ENCODE results near the gene PMAIP1. TPM values are rescaled to one million over a fixed set of nuclear protein-coding genes. Genes with fewer than 3 reads are reported as not detected.

PMAIP1 gene
- total and polyA plus RNA-seq, 2 of the 8 experiments (the other 6 are each of a cell fraction or from before 2014, with no cell fraction given): 51.7 to 84.1 TPM

- H2BK5ac ChIP-seq (ENCODE audit: low read depth, low read length): no peak overlapping the region; the same call in 1 of the 2 replicates
- ChIA-PET CTCF (ENCODE audit: partially characterized antibody) (no interaction called here), POLR2A (ENCODE audit: partially characterized antibody) (interaction anchor here (3.6 kb wide), 1 partner anchor 38 kb away, joined by 15 read pairs; no protein-coding TSS in a partner anchor)
- no peak overlapping the region for H3K14ac ChIP-seq (ENCODE audit: insufficient read length)
- no peak overlapping the region for H4K8ac ChIP-seq (ENCODE audit: extremely low read depth, insufficient read depth, low read length)
- no peak overlapping the region for H3K4ac ChIP-seq (replicated peaks; ENCODE audit: insufficient read length, low read depth, low read length)
- H3K79me1 ChIP-seq (ENCODE audit: low read depth, low read length): no peaks in the 10 kb centered on the region
- H2BK120ac ChIP-seq (replicated peaks; ENCODE audit: low read depth, low read length): no peak overlapping the region
- FAIRE-seq (no peak), DNase-seq (ENCODE audit: low read depth in 1 of 2, low spot score in 2 of 2) (no peak)
- H3K9me3 ChIP-seq (ENCODE audit: insufficient read depth in 2 of 2, low read depth in 1 of 2, low read length in 1 of 2): no peaks in the 10 kb centered on the region
- H4K5ac ChIP-seq (ENCODE audit: insufficient read length, low read depth, low read length): no peak overlapping the region
- no peak overlapping the region for H3K56ac ChIP-seq (replicated peaks; ENCODE audit: insufficient read length, low read depth, low read length)
- H3K36me3 ChIP-seq (ENCODE audit: control insufficient read depth in 2 of 4, insufficient read depth in 4 of 4, low read length in 3 of 4): no peaks in the 10 kb centered on the region
- H3K4me2 ChIP-seq (ENCODE audit: insufficient read depth in 1 of 2, low read depth in 2 of 2, low read length in 2 of 2): no peak overlapping the region
- 88% methylated on average over 4 of the region's 4 CpGs; no CpG with 5 or more reads in 1 of the 2 experiments for WGBS, 2 experiments (ENCODE audit: extremely low coverage in 1 of 2, insufficient coverage in 1 of 2, insufficient read length in 1 of 2, insufficient replicate concordance in 2 of 2, low coverage in 1 of 2, low lambda C conversion rate in 2 of 2, missing lambda C conversion rate in 1 of 2)
- no peaks in the 10 kb centered on the region for H3K79me2 ChIP-seq (ENCODE audit: control insufficient read depth in 1 of 2, insufficient read depth in 2 of 2, low read length in 2 of 2)
- no peak overlapping the region for H3K4me3 ChIP-seq (ENCODE audit: extremely low read depth in 1 of 4, insufficient read depth in 2 of 4, low read depth in 3 of 4, low read length in 4 of 4)
- H2BK20ac ChIP-seq (ENCODE audit: low read length): no peak overlapping the region
- no peak overlapping the region for H2AK5ac ChIP-seq (ENCODE audit: low read depth, low read length)
- H2BK15ac ChIP-seq (ENCODE audit: low read length): no peak overlapping the region
- H3K18ac ChIP-seq (ENCODE audit: extremely low read depth, low read length): no peak overlapping the region; the same call in 1 of the 2 replicates
- H2AFZ ChIP-seq (ENCODE audit: low read length): no peak overlapping the region; the same call in 1 of the 2 replicates
- H3K23ac ChIP-seq (ENCODE audit: insufficient read length): no peak overlapping the region
- H3K27ac ChIP-seq (ENCODE audit: low read depth, low read length): no peak overlapping the region
- no peak overlapping the region for H3K9ac ChIP-seq (replicated peaks in 1 of 4; ENCODE audit: extremely low read depth in 1 of 4, low read depth in 3 of 4, low read length in 3 of 4)
- no peaks in the 10 kb centered on the region for H3K23me2 ChIP-seq (ENCODE audit: low read depth, low read length)
- H4K91ac ChIP-seq (replicated peaks; ENCODE audit: insufficient read length, low read length): no peak overlapping the region
- no peaks in the 10 kb centered on the region; a peak in 1 of 7 replicates for H3K27me3 ChIP-seq (replicated peaks in 1 of 4; ENCODE audit: control insufficient read depth in 3 of 4, extremely low read depth in 1 of 4, insufficient read depth in 3 of 4, low read length in 3 of 4)
- 0 out of 7 replicates have a peak, but pooled peaks cover 0 to 2% (median 0%) of the 10 kb centered on the region in 4 experiments for H3K4me1 ChIP-seq (replicated peaks in 1 of 4; ENCODE audit: control insufficient read depth in 3 of 4, insufficient read depth in 4 of 4, low read length in 3 of 4)
- no peak overlapping the region for H2BK12ac ChIP-seq (ENCODE audit: low read depth, low read length)
- no peaks in the 10 kb centered on the region for H4K20me1 ChIP-seq (replicated peaks in 1 of 2; ENCODE audit: control insufficient read depth in 1 of 2, insufficient read depth in 2 of 2, low read length in 2 of 2)
- no peak for TF ChIP-seq POLR2AphosphoS5 (IDR thresholded peaks at IDR 0.05; ENCODE audit: low read depth, low read length)
- no peak for TF ChIP-seq BCL11A (IDR thresholded peaks at IDR 0.05; ENCODE audit: low read depth in 2 of 2, low read length in 2 of 2)
- TF ChIP-seq EP300 (IDR thresholded peaks at IDR 0.05; ENCODE audit: borderline replicate concordance in 1 of 2, low read depth in 2 of 2, low read length in 2 of 2): no peak
- TF ChIP-seq RXRA (IDR thresholded peaks at IDR 0.05; ENCODE audit: insufficient read depth, low read depth, low read length): no peak
- no peak for TF ChIP-seq KDM5A (IDR thresholded peaks at IDR 0.05; ENCODE audit: low read length)
- TF ChIP-seq EGR1 (IDR thresholded peaks at IDR 0.05; ENCODE audit: borderline replicate concordance, low read depth, low read length): no peak
- no peak for TF ChIP-seq HDAC2 (IDR thresholded peaks at IDR 0.05; ENCODE audit: borderline replicate concordance in 1 of 2, low read depth in 2 of 2, low read length in 2 of 2)
Observed at GRCh38 chr18:59938676-59939075, 38.9 kb downstream of the PMAIP1 start.
